ENCODE results near the gene HOXA5.
A peak's percentile ranks its signal among the peaks of the same experiment; 100 is the strongest.

Gene HOXA5

GRCh38 chr7:27167916-27168264, 24.4 kb upstream of the HOXA5 start:
- no peaks in the 10 kb centered on the region for H3K9me3 Mint-ChIP-seq
- peaks cover 80% of the 10 kb centered on the region for H3K36me3 Mint-ChIP-seq (ENCODE audit: low read depth)
- peaks cover 17% of the 10 kb centered on the region for H3K27me3 Mint-ChIP-seq (ENCODE audit: low read depth)
- peak overlapping the region; percentile 99 to 100 (median 99) for H3K27ac Mint-ChIP-seq
- peaks cover 30% of the 10 kb centered on the region for H3K4me1 Mint-ChIP-seq
- TF ChIP-seq CTCF (IDR thresholded peaks at IDR 0.05; ENCODE audit: unreplicated experiment in 3 of 3): no peak
- H3K4me3 Mint-ChIP-seq: peak overlapping the region; percentile 92 to 95 (median 93)

GRCh38 chr7:27166531-27167505, 23.3 kb upstream of the HOXA5 start:
- TF ChIP-seq CTCF (IDR thresholded peaks at IDR 0.05; ENCODE audit: unreplicated experiment in 3 of 3): no peak
- H3K27ac Mint-ChIP-seq: peak overlapping the region; percentile 99 to 100 (median 99)
- H3K9me3 Mint-ChIP-seq: no peaks in the 10 kb centered on the region
- H3K27me3 Mint-ChIP-seq (ENCODE audit: low read depth): peaks cover 9% of the 10 kb centered on the region
- H3K4me3 Mint-ChIP-seq: peak overlapping the region; percentile 92 to 95 (median 93)
- peaks cover 84% of the 10 kb centered on the region for H3K36me3 Mint-ChIP-seq (ENCODE audit: low read depth)
- peaks cover 25% of the 10 kb centered on the region for H3K4me1 Mint-ChIP-seq

GRCh38 chr7:27165996-27166530, 22.6 kb upstream of the HOXA5 start:
- peaks cover 76% of the 10 kb centered on the region for H3K36me3 Mint-ChIP-seq (ENCODE audit: low read depth)

GRCh38 chr7:27165089-27165995, 21.9 kb upstream of the HOXA5 start, which contains the start of gene HOXA9:
TSS of gene HOXA9 (minus strand) at chr7:27165537. CDS start at chr7:27165457, 80 bp downstream.
- Mint-ChIP-seq H3K9me3 (no peaks in the 10 kb centered on the region), H3K27me3 (ENCODE audit: low read depth) (peaks cover 5% of the 10 kb centered on the region), H3K4me1 (peaks cover 12% of the 10 kb centered on the region), H3K36me3 (ENCODE audit: low read depth) (peaks cover 69% of the 10 kb centered on the region), H3K27ac (peak within 1 kb of the TSS; percentile 99 to 100 (median 99)), H3K4me3 (peak within 1 kb of the TSS; percentile 92 to 95 (median 93))
- TF ChIP-seq CTCF (IDR thresholded peaks at IDR 0.05; ENCODE audit: unreplicated experiment in 3 of 3): no peak

More at GRCh38 chr7:27165996-27166530, 22.6 kb upstream of the HOXA5 start:
- TF ChIP-seq CTCF (IDR thresholded peaks at IDR 0.05; ENCODE audit: unreplicated experiment in 3 of 3): no peak
- Mint-ChIP-seq H3K27ac (peak overlapping the region; percentile 99 to 100 (median 99)), H3K4me3 (peak overlapping the region; percentile 92 to 95 (median 93)), H3K4me1 (peaks cover 18% of the 10 kb centered on the region), H3K27me3 (ENCODE audit: low read depth) (peaks cover 5% of the 10 kb centered on the region), H3K9me3 (no peaks in the 10 kb centered on the region)

- Mint-ChIP-seq H3K27ac (peak overlapping the region; percentile 99 to 100 (median 99)), H3K4me3 (peak overlapping the region; percentile 92 to 95 (median 93)), H3K9me3 (no peaks in the 10 kb centered on the region), H3K27me3 (ENCODE audit: low read depth) (peaks cover 5% of the 10 kb centered on the region), H3K36me3 (ENCODE audit: low read depth) (peaks cover 63% of the 10 kb centered on the region), H3K4me1 (peaks cover 14% of the 10 kb centered on the region)
- peak in 1 of 3 experiments; percentile 10 for TF ChIP-seq CTCF (IDR thresholded peaks at IDR 0.05; ENCODE audit: unreplicated experiment in 3 of 3)
Measured at GRCh38 chr7:27164367-27165088, 21.0 kb upstream of the HOXA5 start.

Measured in nephron (organoid).